Psoas muscle (tissue), 8 donors: ENCODE measurements around the gene UCN2. TPM values are rescaled to one million over a fixed set of nuclear protein-coding genes. Genes with fewer than 3 reads are reported as not detected.

Experiments
- ATAC-seq, 4 donors: fragments of 200-7000 bp; cut with Tn5 transposase; one replicate each; pipeline ENCODE4 v1.9.1; 2020; ENCODE audit warnings: moderate library complexity in 3 of 4, mild to moderate bottlenecking in 2 of 4
- DNase-seq, 2 donors: peaks; one replicate each; pipeline ENCODE4 v3.0.0-alpha.2; 2020
- H3K27ac ChIP-seq: fragments of 200-600 bp; one replicate; pipeline ENCODE4 v1.8.0; 2022
- H3K27me3 ChIP-seq, 3 donors: fragments of 200-600 bp in 1 of 3; one replicate each; pipeline versions ENCODE4 v1.6.1 to v1.8.0; 2013 to 2022; ENCODE audit warnings: low read length in 2 of 3, mild to moderate bottlenecking in 2 of 3, moderate library complexity in 1 of 3; ENCODE audit not compliant: insufficient read depth in 3 of 3
- H3K36me3 ChIP-seq, 2 donors: fragments of 200-600 bp in 1 of 2; one replicate each; pipeline versions ENCODE4 v1.6.1 to v1.8.0; 2013 to 2022; ENCODE audit warnings: low read depth in 1 of 2, mild to moderate bottlenecking in 1 of 2, moderate library complexity in 1 of 2; ENCODE audit not compliant: insufficient read depth in 1 of 2
- H3K4me1 ChIP-seq: fragments of 200-600 bp; one replicate; pipeline ENCODE4 v1.8.0; 2022
- H3K4me3 ChIP-seq: fragments of 200-600 bp; one replicate; pipeline ENCODE4 v1.8.0; 2022; ENCODE audit warnings: mild to moderate bottlenecking
- H3K9me3 ChIP-seq: fragments of 200-600 bp; one replicate; pipeline ENCODE4 v1.8.0; 2022
- CTCF ChIP-seq: fragments of 200-600 bp; IDR thresholded peaks from one replicate; pipeline ENCODE4 v1.8.0; 2022; ENCODE audit warnings: antibody characterized with exemption
- WGBS, 3 donors: extraction: QIAGEN DNeasy Blood & Tissue Kit; methylation state at CpG; one replicate each; pipeline versions ENCODE4 v1.1.6 to v1.1.7; 2013; 5-methylcytosine and 5-hydroxymethylcytosine counted together
- intact Hi-C, 2 donors: fragments of 100-400 bp; cut with DNase I; formaldehyde crosslinking; loops; one replicate each; pipeline versions ENCODE4 v1.11.0 to v1.14.2; 2022
- polyA plus RNA-seq, 3 donors: library from polyadenylated mRNA; stranded (reverse); fragments of 200-250 nt; gene quantifications; one replicate each; pipeline ENCODE4 v1.2.3, GENCODE V29; 2013
- total RNA-seq, 4 donors: library from RNA; stranded (reverse); fragmentation: NEBNext Ultra II Directional in 2 of 4; extraction: Animal tissue kit (Norgen Biotek cat#: 25700) in 2 of 4; gene quantifications; one replicate each; pipeline versions ENCODE4 v1.2.1 to v1.2.4, GENCODE V29; 2021 to 2023
- donor health status: healthy with polysubstance abuse.
- donor health status: DM: no; HTN: no; CAD: no; lungs with moderate emphysema.
- donor health status: Bipolar disorder and iron deficiency.
- donor health status: healthy.
- donor health status: DM: yes; HTN: yes; CAD: no.
- donor health status: DM: no; HTN: no; CAD: no.
- donor health status: DM: no; HTN: no; CAD: no.
- donor health status: DM: yes; HTN: yes; CAD: no.

Gene UCN2
- total and polyA plus RNA-seq, 7 donors, result 0.12 to 0.32 (median 0.17) TPM; not detected in 4

- ATAC-seq (peak; percentile 21 to 70 (median 38)), DNase-seq (peak; percentile 67 to 85)
- Histone ChIP-seq H3K4me3 (peak overlapping the region; percentile 61), H3K27ac (peak overlapping the region; percentile 94), H3K4me1 (peaks cover 62% of the 10 kb centered on the region), H3K27me3 (no peaks in the 10 kb centered on the region), H3K36me3 (peaks cover 6 to 21% of the 10 kb centered on the region in 2 donors), H3K9me3 (no peaks in the 10 kb centered on the region)
- 20 to 39% (median 22%) methylated on average over 10 of the region's 10 CpGs for WGBS, 3 donors
- intact Hi-C loops, result no loop called here
- TF ChIP-seq CTCF, result no peak
These were observed 32.0 kb upstream of the UCN2 start for GRCh38 chr3:48595526-48596121.

- 1 to 3% (median 3%) methylated on average over 19 to 35 of the region's 35 CpGs for WGBS, 3 donors
- intact Hi-C loops, result no loop called here
- peaks cover 57% of the 10 kb centered on the region for H3K4me1 ChIP-seq
- H3K36me3 ChIP-seq, result peaks cover 5 to 16% of the 10 kb centered on the region in 2 donors
- no peaks in the 10 kb centered on the region for H3K27me3 ChIP-seq
- H3K27ac ChIP-seq, result peak within 1 kb of the TSS; percentile 94
- TF ChIP-seq CTCF, result no peak
- H3K9me3 ChIP-seq, result no peaks in the 10 kb centered on the region
- ATAC-seq (peak in 1 of 4 donors; percentile 5), DNase-seq (no peak)
- peak within 1 kb of the TSS; percentile 61 for H3K4me3 ChIP-seq
These were observed 31.5 kb upstream of the UCN2 start, which contains the start of gene COL7A1 for GRCh38 chr3:48595075-48595525. Gene COL7A1 (minus strand): TSS chr3:48595329. CDS start chr3:48595159, 170 bp downstream.

GRCh38 chr3:48594417-48595049, 31.0 kb upstream of the UCN2 start:
- DNase-seq (no peak), ATAC-seq (no peak)
- Histone ChIP-seq H3K4me1 (peaks cover 51% of the 10 kb centered on the region), H3K27me3 (no peaks in the 10 kb centered on the region), H3K4me3 (peak overlapping the region; percentile 61), H3K36me3 (peaks cover 5 to 10% of the 10 kb centered on the region in 2 donors), H3K27ac (no peak overlapping the region), H3K9me3 (no peaks in the 10 kb centered on the region)
- intact Hi-C loops, result no loop called here
- TF ChIP-seq CTCF, result no peak
- 33 to 51% (median 42%) methylated on average over 33 to 39 of the region's 39 CpGs for WGBS, 3 donors

- DNase-seq (no peak), ATAC-seq (no peak)
- Histone ChIP-seq H3K4me3 (no peak overlapping the region), H3K27me3 (no peaks in the 10 kb centered on the region), H3K4me1 (peaks cover 39% of the 10 kb centered on the region), H3K27ac (no peak overlapping the region), H3K9me3 (no peaks in the 10 kb centered on the region), H3K36me3 (peaks cover 0 to 3% of the 10 kb centered on the region in 2 donors)
- intact Hi-C loops, result loop anchor here in 1 of 2 donors (2.0 kb wide), 1 partner anchor 27 kb away; no protein-coding TSS in a partner anchor
- WGBS, 3 donors, result 92 to 96% (median 93%) methylated on average over 9 of the region's 9 CpGs
- TF ChIP-seq CTCF, result no peak
These were observed 29.8 kb upstream of the UCN2 start for GRCh38 chr3:48593337-48593736.
